Suprapubic skin (tissue), 4 donors: ENCODE data around the gene PIGO. TPM values are rescaled to one million over a fixed set of nuclear protein-coding genes. Genes with fewer than 3 reads are reported as not detected.

Experiments
- DNase-seq, 2 donors: peaks; one replicate each; pipeline ENCODE4 v3.0.0-alpha.2; 2019; ENCODE audit warnings: low spot score in 2 of 2
- H3K27ac ChIP-seq: fragments of 200-600 bp; sonication (generic); one replicate; pipeline ENCODE4 v1.5.1; 2019
- H3K27me3 ChIP-seq: fragments of 200-600 bp; sonication (generic); one replicate; pipeline ENCODE4 v1.5.1; 2019
- H3K36me3 ChIP-seq: fragments of 200-600 bp; sonication (generic); one replicate; pipeline ENCODE4 v1.5.1; 2019
- H3K4me1 ChIP-seq: fragments of 200-600 bp; sonication (generic); one replicate; pipeline ENCODE4 v1.5.1; 2019
- H3K4me3 ChIP-seq: fragments of 200-600 bp; sonication (generic); one replicate; pipeline ENCODE4 v1.5.1; 2019; ENCODE audit warnings: mild to moderate bottlenecking
- H3K9me3 ChIP-seq: fragments of 200-600 bp; sonication (generic); one replicate; pipeline ENCODE4 v1.5.1; 2019
- CTCF ChIP-seq, 2 donors: fragments of 200-600 bp in 1 of 2; fragments of 450-650 bp in 1 of 2; sonication (generic) in 1 of 2; IDR thresholded peaks; one replicate each; pipeline ENCODE4 v1.5.1; 2016 to 2019; ENCODE audit warnings: antibody characterized with exemption in 2 of 2, mild to moderate bottlenecking in 1 of 2, moderate library complexity in 1 of 2
- EP300 ChIP-seq: sonication (generic); formaldehyde crosslinking; IDR thresholded peaks from one replicate; pipeline ENCODE4 v1.6.1; 2017; ENCODE audit warnings: antibody characterized with exemption
- POLR2A ChIP-seq, 2 donors: fragments of 450-650 bp; IDR thresholded peaks; one replicate each; pipeline ENCODE4 v1.6.1; 2017; ENCODE audit warnings: antibody characterized with exemption in 2 of 2, mild to moderate bottlenecking in 2 of 2, moderate library complexity in 2 of 2
- POLR2AphosphoS5 ChIP-seq, 3 donors: sonication (generic); formaldehyde crosslinking; IDR thresholded peaks; one replicate each; pipeline ENCODE4 v1.6.1; 2017; ENCODE audit warnings: antibody characterized with exemption in 3 of 3
- WGBS: methylation state at CpG from one replicate; pipeline ENCODE4 v1.1.5; 2018; 5-methylcytosine and 5-hydroxymethylcytosine counted together
- total RNA-seq, 4 donors: library from RNA; depleted of rRNA; stranded (reverse); fragments of >200 nt; gene quantifications; one replicate each; pipeline ENCODE4 v1.1.0, GENCODE V29; 2016

The PIGO gene
- total RNA-seq: 10 to 100 TPM; 14.5 to 26.3 (median 23.1) TPM

DNA sequence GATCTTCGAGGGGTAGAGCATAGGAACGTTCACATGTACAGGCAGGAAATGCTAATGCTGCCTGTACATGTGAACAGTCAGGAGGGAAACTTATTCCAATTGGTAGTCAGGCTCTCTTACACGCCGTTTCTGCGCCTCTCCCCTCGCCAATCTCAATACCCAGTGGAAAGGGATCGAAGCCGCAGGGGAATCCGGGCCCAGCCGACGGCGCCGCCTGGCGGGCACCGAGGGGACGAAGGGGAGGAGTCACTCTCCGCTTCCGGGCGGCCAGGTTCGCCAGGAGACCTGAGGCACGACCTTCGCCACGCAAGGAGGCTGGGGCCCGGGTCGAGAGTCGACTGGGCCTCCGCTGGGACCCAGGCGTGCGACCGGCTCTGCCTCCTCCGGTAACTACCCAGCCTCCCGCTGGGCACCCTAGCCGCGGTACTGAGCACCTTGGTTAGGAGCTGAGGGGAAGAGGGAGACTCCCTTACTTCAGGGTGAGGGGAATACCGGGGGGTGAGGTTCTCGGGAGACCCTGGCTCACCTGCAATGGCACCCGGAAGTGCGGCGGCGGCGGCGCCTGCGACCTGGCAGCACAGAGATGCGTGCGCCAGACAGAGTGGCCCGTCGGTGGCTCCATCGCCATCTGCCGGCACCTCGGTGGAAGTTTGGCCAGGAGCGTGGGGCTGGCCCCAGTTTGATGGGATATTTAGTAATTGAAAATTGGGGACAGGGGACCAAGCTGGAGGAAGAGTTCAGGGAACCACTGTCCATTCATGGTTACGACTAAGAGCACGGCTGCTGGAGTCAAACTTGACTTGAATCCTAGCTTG is at the start of gene PIGO:
TSS of gene PIGO (minus strand) at position 557 of the 815 bp plus-strand sequence. CDS start 1,026 bp downstream, outside the sequence.
- peaks cover 49% of the 10 kb centered on the region for H3K36me3 ChIP-seq
- H3K27me3 ChIP-seq: no peaks in the 10 kb centered on the region
- peak within 1 kb of the TSS; percentile 98 for H3K27ac ChIP-seq
- WGBS: under 1% methylated on average over 45 of the region's 53 CpGs
- peak within 1 kb of the TSS; percentile 85 for H3K4me3 ChIP-seq
- peak; percentile 93 to 95 for DNase-seq
- TF ChIP-seq EP300 (no peak), CTCF (IDR thresholded peaks at IDR 0.05) (peak; percentile 60 to 72), POLR2A (IDR thresholded peaks at IDR 0.05) (peak in 1 of 2 donors; percentile 46), POLR2AphosphoS5 (IDR thresholded peaks at IDR 0.05) (peak in 2 of 3 donors; percentile 58 to 84)
- peaks cover 21% of the 10 kb centered on the region for H3K4me1 ChIP-seq
- H3K9me3 ChIP-seq: no peaks in the 10 kb centered on the region

- no peak for DNase-seq
- Histone ChIP-seq H3K27me3 (no peaks in the 10 kb centered on the region), H3K4me3 (no peak overlapping the region), H3K4me1 (no peaks in the 10 kb centered on the region), H3K9me3 (peaks cover 8% of the 10 kb centered on the region), H3K27ac (no peak overlapping the region), H3K36me3 (no peaks in the 10 kb centered on the region)
- 90% methylated on average over 5 of the region's 5 CpGs for WGBS
- TF ChIP-seq POLR2A (IDR thresholded peaks at IDR 0.05) (no peak), EP300 (no peak), CTCF (IDR thresholded peaks at IDR 0.05) (no peak), POLR2AphosphoS5 (IDR thresholded peaks at IDR 0.05) (no peak)
Observed at GRCh38 chr9:35142037-35142436, 45.6 kb upstream of the PIGO start.

DNA sequence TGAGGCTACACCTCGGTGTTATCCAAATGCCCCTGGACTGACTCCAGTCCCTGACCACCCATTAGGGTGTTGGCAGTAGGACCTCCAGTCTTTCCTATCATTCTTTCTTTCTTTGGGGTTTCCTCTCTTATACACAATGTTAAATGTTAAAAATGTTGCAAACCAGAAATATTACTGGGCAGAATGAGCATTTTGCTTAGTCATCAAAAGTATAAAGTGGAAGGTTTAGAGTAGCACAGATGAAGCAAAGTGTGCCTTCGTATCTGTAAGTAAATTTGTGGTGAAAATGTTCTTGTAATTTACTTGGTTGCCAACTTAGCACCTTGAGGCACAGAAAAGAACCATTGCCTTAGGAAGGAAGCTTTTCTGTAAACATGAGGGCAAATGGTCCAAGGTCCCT is 43.7 kb upstream of the PIGO start:
- no peak for DNase-seq
- no peaks in the 10 kb centered on the region for H3K4me1 ChIP-seq
- H3K27me3 ChIP-seq: no peaks in the 10 kb centered on the region
- peaks cover 8% of the 10 kb centered on the region for H3K9me3 ChIP-seq
- TF ChIP-seq POLR2AphosphoS5 (IDR thresholded peaks at IDR 0.05): no peak
- TF ChIP-seq POLR2A (IDR thresholded peaks at IDR 0.05): no peak
- TF ChIP-seq CTCF (IDR thresholded peaks at IDR 0.05): no peak
- no peak for TF ChIP-seq EP300
- H3K27ac ChIP-seq: no peak overlapping the region
- no peaks in the 10 kb centered on the region for H3K36me3 ChIP-seq
- 93% methylated on average over 2 of the region's 2 CpGs for WGBS
- no peak overlapping the region for H3K4me3 ChIP-seq

- no peaks in the 10 kb centered on the region for H3K9me3 ChIP-seq
- WGBS: 62% methylated on average over 8 of the region's 8 CpGs
- no peaks in the 10 kb centered on the region for H3K27me3 ChIP-seq
- no peaks in the 10 kb centered on the region for H3K4me1 ChIP-seq
- no peak for TF ChIP-seq POLR2AphosphoS5 (IDR thresholded peaks at IDR 0.05)
- no peak for TF ChIP-seq CTCF (IDR thresholded peaks at IDR 0.05)
- TF ChIP-seq POLR2A (IDR thresholded peaks at IDR 0.05): no peak
- no peak for TF ChIP-seq EP300
- H3K4me3 ChIP-seq: no peak overlapping the region
- DNase-seq: no peak
- H3K27ac ChIP-seq: no peak overlapping the region
- no peaks in the 10 kb centered on the region for H3K36me3 ChIP-seq
Observed at GRCh38 chr9:35136866-35137265, 40.5 kb upstream of the PIGO start.

GRCh38 chr9:35135988-35136387 is 39.6 kb upstream of the PIGO start:
- no peak for TF ChIP-seq POLR2A (IDR thresholded peaks at IDR 0.05)
- TF ChIP-seq EP300: no peak
- no peak for TF ChIP-seq POLR2AphosphoS5 (IDR thresholded peaks at IDR 0.05)
- TF ChIP-seq CTCF (IDR thresholded peaks at IDR 0.05): no peak
- 88% methylated on average over 7 of the region's 7 CpGs for WGBS
- no peak for DNase-seq
- H3K4me3 ChIP-seq: no peak overlapping the region
- H3K27ac ChIP-seq: no peak overlapping the region
- H3K9me3 ChIP-seq: no peaks in the 10 kb centered on the region
- H3K4me1 ChIP-seq: no peaks in the 10 kb centered on the region
- H3K36me3 ChIP-seq: no peaks in the 10 kb centered on the region
- H3K27me3 ChIP-seq: no peaks in the 10 kb centered on the region
